HG03469 (cell line): ENCODE results near the gene TOMM22.

ENCODE experiments used
- ATAC-seq: cut with Tn5 transposase; IDR thresholded peaks from one replicate; pipeline ENCODE4 v1.9.1; 2021; ENCODE audit warnings: mild to moderate bottlenecking, moderate library complexity, moderate number of reproducible peaks; ENCODE audit not compliant: unreplicated experiment

Gene TOMM22

GRCh38 chr22:38715176-38715764, 33.5 kb downstream of the TOMM22 start:
- no peak for ATAC-seq

DNA sequence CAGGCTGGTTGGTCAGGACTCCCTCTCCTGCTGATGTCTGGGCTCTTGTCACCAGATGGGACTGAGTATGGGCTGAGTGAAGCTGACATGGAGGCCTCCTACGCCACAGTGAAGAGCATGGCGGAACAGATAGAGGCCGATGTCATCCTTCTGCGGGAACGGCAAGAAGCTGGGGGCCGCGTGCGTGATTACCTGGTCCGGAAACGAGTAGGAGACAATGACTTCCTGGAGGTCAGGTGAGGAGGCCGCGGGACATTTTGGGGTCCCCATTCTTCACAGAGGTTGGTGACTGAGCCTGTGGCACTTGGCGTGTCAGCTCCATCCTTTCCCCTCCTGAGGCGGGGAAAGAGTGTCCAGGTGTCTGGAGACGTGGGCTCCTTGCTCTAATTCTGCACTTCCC, 34.1 kb downstream of the TOMM22 start:
- no peak for ATAC-seq

GRCh38 chr22:38716271-38716670, 34.5 kb downstream of the TOMM22 start:
- no peak for ATAC-seq

DNA sequence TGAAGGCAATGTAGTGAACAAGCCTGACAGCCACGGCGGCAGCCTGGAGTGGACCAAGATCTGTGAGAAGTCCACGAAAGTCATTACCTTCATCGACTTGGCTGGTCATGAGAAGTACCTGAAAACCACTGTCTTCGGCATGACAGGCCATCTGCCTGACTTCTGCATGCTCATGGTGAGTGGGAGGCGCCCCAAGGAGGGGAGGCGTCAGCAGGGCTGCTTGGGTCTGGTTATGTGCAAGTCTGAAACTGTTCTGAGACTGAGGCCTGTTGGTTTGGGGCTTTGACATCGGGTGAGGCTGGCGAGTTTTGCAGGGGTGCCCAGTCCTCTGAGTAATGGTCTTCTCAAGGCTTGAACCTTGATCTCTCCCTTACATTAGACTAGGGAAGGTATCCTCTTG, 35.1 kb downstream of the TOMM22 start:
- ATAC-seq = no peak

- no peak for ATAC-seq
Measured at GRCh38 chr22:38717244-38717643, 35.5 kb downstream of the TOMM22 start.

- ATAC-seq = no peak
Measured at GRCh38 chr22:38718414-38718813, 36.7 kb downstream of the TOMM22 start.

GRCh38 chr22:38719196-38719595, 37.4 kb downstream of the TOMM22 start:
- no peak for ATAC-seq

GRCh38 chr22:38720350-38720749, 38.6 kb downstream of the TOMM22 start:
- ATAC-seq = no peak

DNA sequence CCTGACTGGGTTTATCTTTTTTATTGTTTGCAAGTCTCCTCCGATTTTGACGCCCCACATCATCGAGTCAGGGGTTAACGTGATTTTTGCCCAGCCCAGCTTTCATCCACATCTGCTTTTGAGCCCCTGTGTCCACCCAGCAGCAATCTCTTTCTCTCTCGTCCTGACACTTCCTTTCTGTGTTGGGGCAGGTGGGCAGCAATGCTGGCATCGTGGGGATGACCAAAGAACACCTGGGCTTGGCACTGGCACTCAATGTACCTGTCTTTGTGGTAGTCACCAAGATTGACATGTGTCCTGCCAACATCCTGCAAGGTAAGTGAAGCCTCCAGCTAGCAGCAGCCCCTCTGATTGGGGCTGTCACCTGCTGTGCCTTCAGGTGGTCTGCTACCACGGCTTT, 39.8 kb downstream of the TOMM22 start:
- ATAC-seq = no peak

GRCh38 chr22:38724176-38724575, 42.4 kb downstream of the TOMM22 start:
- ATAC-seq = no peak

DNA sequence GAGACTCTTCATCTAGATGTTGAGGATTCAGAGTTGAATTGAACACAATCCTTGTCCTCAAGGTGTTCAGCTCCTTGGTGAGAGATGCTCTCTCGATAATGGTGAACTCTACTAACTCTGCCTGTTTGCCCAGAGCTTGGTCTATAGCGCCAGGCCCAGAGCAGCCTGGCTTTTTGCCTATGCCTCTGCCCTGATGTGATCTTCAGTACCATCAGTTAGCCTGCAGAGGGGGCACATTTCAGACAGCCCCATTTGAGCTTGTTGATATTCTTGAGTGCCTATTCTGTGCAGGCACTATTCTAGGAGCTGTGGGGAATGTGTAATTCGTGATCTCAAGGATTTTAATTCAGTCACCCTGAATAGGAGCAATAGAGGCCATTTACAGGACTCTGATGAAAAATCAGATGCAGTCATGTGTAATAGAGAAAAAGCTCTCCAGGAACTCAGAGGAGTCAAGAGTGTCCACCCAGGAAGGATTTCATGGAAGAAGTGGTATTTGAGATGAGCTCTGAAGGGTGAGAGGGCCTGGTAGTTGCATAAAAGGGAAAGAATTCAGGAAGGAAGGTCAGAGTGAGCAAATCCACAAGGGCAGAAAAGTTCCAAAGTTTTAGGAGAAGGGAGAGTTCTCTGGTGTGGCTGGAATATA, 43.3 kb downstream of the TOMM22 start:
- ATAC-seq = no peak

GRCh38 chr22:38725900-38726655, 44.3 kb downstream of the TOMM22 start:
- no peak for ATAC-seq

GRCh38 chr22:38727123-38727522, 45.4 kb downstream of the TOMM22 start:
- no peak for ATAC-seq

DNA sequence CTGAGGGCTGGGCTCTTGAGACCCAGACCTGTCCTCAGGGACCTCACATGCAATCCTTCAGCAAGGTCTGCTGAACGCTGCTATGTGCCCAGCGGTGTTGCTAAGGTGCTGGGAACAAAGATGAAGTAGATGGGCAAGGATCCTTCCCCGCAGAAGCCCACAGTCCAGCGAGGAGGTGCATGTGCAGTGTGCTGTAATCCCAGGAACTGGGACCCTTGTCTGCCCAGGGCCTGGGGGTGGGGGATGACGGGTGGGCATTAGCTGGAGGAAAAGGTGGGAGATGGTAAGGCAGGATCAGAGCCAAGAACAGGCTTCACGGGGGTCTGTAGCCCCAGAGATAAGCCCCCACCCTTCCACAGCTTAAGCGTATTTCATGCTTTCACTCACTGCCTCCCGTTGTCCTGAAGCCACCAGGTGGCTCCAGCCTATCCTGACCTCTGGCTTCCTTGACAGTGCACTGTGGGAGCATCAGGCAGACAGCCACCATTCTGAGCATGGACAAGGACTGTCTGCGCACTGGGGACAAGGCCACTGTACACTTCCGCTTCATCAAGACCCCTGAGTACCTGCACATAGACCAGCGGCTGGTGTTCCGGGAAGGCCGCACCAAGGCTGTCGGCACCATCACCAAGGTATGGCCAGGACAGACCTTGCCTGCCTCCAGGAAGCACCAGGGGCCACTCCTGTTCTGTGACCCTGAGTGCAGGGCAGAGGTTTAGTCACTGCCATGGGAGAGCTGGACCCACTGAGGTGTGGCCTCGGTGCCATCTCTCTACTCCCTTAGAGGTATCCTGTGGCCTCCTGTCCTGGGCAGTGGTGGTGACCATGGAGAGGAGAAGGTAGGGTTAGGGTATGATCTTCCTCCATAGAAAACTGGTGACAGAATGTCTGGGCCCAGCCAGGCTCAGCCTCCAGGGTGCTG, 46.0 kb downstream of the TOMM22 start:
- ATAC-seq = no peak

DNA sequence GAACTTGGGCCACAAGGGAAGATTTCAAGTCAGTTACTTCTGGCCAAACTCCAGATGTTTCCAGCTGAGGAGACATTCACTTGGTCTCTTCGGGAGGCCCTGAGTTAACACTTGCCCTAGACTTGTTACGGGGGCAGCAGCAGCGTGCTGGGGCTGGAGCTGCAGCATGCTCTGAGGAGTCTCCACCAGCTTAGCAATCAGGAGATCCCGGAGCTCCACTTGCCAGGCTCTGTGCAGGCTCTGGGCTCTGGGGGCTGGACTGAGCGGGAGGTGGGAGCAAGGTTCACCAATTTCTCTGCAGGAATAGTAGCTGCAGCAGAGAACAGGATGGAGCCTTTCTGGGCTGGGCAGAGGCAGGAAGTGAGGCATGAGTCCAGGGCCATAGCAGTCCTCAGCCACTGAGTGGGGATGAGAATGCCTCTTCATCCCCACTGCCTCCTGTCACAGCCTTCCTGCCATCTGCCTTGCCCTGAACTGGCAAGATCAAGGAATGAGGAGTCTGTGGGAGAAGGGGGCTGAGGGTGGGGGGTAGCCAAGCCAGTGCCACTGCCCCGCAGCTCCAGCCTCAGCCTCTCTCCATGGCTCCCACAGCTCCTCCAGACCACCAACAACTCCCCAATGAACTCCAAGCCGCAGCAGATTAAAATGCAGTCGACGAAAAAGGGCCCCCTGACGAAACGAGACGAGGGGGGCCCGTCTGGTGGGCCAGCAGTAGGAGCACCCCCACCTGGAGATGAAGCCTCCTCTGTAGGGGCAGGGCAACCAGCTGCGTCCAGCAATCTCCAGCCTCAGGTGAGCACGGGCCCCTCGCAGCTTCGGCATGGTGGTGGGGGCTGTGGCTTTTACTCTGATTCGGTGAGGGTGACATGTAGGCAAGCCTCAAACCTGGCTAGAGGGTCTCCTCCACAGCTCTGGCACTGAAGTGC, 47.4 kb downstream of the TOMM22 start:
- no peak for ATAC-seq

- no peak for ATAC-seq
Measured at GRCh38 chr22:38729946-38730345, 48.2 kb downstream of the TOMM22 start.

DNA sequence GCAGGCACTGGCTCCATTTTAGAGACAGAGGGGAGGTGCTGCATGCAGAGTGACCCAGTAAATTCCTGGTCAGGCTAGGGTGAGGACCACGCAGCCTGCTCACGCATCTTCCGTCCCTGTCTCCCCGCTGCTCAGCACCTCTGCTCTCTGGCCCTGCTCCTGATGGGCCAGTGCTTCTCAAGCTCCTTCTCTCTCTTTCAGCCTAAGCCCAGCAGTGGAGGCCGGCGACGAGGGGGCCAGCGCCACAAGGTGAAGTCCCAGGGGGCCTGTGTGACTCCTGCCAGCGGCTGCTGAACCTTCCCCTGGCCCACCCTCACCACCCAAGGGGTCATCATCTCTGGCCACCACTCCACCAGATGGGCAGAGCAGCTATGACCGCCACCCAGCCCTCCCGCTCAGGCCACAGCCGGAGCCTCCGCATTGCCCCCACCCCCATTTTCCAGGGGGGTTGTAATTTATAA, 48.7 kb downstream of the TOMM22 start:
- no peak for ATAC-seq

DNA sequence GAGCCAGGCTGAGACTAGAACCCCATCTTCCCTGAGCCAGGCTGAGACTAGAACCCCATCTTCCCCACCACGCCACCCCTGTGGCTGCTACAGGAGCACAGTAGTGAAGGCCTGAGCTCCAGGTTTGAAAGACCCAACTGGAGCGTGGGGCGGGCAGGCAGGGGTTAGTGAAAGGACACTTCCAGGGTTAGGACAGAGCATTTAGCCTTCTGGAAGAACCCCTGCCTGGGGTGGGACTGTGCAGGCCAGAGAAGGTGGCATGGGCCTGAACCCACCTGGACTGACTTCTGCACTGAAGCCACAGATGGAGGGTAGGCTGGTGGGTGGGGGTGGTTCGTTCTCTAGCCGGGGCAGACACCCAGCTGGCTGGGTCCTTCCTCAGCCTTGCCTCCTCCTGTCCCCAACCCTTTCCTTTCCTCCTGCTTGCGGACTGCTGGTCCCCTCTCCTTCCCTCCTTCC, 50.0 kb downstream of the TOMM22 start:
- no peak for ATAC-seq

- no peak for ATAC-seq
Measured at GRCh38 chr22:38732251-38732815, 50.6 kb downstream of the TOMM22 start.

DNA sequence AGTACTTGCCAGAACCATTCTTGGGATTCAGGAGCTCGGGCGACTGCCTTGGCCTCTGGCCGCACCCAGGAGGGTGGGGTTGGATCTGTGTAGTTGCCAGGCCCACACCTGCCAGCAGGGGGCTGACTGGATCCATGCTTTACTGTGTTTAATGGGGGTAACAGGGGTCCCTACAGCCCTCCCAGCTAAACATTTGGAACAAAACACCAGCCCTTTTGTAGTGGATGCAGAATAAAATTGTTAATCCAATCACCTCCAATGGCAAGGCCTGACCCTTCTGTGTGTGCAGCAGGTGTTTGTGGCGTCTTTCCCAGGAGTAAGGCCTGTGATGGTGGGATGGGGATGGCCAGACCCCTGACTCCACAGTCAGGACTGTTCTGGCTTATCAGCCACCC, 51.6 kb downstream of the TOMM22 start:
- ATAC-seq = no peak
